Measurements from ENCODE around the gene PARP6. TPM values are rescaled to one million over a fixed set of nuclear protein-coding genes. Genes with fewer than 3 reads are reported as not detected.

The PARP6 gene
- total RNA-seq, 1 donor from 2014 or later, result 16.0 TPM

DNA sequence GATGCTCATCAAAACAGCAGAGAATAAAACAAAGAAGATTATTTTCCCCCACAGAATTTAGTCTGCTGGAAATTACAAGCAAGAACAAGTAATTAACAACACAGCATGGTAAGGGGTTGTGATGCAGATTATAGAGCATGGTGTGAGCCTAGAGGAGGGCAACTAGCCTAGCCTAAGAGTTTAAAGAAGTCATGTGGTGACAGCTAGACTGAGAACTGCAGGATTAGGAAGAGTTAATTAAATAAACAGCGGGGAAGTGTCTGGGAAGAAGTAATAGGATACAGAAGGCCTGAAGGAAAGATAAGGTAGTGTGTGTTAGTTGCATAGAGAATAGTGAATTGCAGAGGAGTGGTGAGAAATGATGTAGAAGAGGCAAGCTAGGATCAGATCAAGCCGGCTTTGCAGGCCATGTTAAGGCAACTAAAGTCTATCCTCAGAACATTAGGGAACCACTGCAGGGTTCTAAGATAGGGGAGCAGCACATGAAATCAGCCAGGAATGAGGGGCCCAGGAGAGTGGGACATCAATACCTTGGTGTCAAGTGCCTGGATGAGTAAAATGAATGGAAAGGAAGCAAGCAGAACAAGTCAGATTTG, 29.5 kb downstream of the PARP6 start:
- TF ChIP-seq, protein P1, sequence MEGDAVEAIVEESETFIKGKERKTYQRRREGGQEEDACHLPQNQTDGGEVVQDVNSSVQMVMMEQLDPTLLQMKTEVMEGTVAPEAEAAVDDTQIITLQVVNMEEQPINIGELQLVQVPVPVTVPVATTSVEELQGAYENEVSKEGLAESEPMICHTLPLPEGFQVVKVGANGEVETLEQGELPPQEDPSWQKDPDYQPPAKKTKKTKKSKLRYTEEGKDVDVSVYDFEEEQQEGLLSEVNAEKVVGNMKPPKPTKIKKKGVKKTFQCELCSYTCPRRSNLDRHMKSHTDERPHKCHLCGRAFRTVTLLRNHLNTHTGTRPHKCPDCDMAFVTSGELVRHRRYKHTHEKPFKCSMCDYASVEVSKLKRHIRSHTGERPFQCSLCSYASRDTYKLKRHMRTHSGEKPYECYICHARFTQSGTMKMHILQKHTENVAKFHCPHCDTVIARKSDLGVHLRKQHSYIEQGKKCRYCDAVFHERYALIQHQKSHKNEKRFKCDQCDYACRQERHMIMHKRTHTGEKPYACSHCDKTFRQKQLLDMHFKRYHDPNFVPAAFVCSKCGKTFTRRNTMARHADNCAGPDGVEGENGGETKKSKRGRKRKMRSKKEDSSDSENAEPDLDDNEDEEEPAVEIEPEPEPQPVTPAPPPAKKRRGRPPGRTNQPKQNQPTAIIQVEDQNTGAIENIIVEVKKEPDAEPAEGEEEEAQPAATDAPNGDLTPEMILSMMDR (conservative IDR thresholded peaks at IDR 0.05; ENCODE audit: low read depth, low read length), result no peak
- H3K4me3 ChIP-seq (ENCODE audit: low read depth, low read length), result no peak overlapping the region
- no peak for DNase-seq (ENCODE audit: low read depth)

DNA sequence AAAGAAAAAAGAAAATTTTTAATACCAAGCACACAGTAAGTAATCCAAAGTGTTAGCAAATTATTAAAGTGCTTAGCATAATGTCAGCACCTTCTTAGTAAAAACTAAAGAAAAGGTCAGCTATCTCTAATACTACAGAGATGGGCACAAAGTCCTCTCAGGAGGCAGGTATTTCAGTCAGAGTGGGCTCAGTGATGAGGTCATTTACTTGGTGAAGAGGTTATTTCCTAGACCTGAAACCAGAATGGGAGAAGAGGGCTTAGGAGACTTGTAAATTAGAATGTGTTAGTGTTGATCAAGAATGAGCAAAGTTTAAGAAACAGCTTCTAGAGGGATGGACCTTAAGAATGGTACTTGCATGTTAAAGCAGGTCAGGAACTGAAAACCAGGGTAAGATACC, 32.7 kb downstream of the PARP6 start:
- TF ChIP-seq, protein P1 (conservative IDR thresholded peaks at IDR 0.05; ENCODE audit: low read depth, low read length), result no peak
- H3K4me3 ChIP-seq (ENCODE audit: low read depth, low read length), result no peak overlapping the region
- no peak for DNase-seq (ENCODE audit: low read depth)

DNA sequence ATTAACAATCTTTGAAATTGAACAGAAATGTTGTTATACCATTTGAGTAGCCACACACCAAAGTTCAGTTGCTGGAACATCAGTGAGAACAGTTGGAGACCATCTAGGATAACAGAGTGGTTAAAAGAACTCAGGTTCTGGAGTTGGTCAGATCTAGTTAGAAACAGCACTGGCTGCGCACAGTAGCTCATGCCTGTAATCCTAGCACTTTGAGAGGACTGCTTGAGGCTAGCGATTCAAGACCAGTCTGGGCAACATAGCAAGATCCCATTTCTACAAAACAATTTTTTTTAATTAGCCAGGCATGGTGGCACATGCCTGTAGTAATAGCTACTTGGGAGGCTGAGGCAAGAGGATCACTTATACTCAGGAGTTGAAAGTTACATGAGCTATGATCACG, 33.8 kb downstream of the PARP6 start:
- no peak overlapping the region for H3K4me3 ChIP-seq (ENCODE audit: low read depth, low read length)
- DNase-seq (ENCODE audit: low read depth), result no peak
- TF ChIP-seq, protein P1 (conservative IDR thresholded peaks at IDR 0.05; ENCODE audit: low read depth, low read length), result no peak

DNA sequence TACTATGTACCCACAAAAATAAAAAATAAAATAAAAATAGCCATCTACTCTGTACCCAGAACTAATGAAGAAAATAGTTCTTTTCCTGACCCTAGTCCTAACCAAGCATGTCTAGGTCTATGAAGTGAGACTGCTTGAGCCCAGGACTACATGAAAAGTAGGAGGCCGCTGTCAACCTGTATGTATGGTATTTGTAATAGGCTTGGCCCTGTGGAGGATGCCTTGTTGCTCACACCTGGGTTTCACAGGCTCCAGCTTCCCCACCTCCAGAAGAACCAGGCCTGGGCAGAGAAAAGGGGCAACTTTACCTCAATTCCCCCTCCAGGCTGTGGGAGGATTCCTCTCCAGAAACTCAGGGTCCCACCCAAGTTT, 34.5 kb downstream of the PARP6 start:
- no peak overlapping the region for H3K4me3 ChIP-seq (ENCODE audit: low read depth, low read length)
- TF ChIP-seq, protein P1 (conservative IDR thresholded peaks at IDR 0.05; ENCODE audit: low read depth, low read length), result no peak
- DNase-seq (ENCODE audit: low read depth), result no peak

DNA sequence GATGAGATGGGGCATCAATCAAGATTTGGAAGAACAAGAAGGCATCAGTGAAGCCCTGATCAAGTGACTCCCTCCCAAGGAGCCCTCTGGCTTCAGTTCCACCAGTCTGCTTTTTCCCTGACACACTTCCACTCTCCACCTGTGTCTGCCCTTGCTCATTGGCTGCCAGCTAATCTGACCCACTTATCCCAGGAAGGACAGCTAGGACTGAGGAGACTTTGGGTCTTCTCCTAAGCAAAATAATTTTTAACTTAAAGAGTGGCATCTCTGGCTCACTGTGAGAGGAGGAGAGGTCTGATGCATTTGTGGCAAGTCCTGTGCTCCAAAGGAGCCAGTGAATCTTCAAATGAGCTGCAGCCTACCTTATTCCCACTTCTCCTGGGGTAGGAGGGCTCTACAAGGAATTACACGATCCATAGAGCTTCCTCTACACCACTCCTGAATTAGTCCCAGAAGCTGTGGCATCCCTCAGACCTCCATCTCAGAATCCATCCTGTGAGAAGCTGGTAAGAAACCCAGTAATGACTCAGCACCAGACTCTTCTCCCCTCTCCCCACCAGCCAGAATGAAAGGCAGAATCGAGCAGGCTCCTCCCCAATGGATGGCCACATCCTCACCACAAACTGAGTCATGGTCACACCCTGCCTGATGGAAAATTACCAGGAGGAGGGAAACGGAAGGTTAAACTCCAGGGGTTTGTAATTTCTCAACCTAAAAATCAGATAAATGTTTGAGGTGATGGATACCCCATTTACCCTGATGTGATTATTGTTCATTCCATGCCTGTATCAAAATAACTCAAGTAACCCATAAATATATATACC, 35.1 kb downstream of the PARP6 start:
- H3K4me3 ChIP-seq (ENCODE audit: low read depth, low read length), result peak overlapping the region; percentile 59
- TF ChIP-seq, protein P1 (conservative IDR thresholded peaks at IDR 0.05; ENCODE audit: low read depth, low read length), result no peak
- DNase-seq (ENCODE audit: low read depth), result peak; percentile 83

DNA sequence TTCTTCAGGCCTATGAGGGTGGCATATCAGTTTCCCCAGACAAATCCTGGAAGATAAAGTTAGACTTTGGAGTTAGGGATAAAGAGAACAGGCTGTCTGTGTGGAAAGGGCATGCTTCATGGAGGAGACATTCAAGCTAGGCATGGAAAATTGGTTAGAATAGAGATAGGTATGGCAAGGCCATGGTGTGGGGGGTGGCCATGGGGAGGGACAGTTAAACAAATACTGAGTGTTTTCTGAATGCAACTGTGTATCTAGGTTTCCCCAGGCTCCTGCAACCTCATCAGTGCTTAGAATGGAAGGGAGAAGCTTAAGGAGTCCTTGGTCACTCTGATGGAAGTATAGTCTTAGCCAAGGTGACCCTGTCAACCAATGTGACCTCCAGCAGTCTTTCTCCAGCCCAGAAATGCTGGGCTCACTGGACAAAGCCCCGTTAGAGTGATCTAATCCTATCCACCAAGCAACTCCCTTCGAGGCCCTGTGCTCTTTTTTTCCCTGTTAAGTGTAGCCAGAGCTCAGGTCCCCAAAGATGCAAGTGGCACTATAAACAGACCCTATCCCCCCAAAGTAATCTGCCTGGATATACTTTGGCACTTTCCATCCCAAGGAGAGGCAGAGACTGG, 35.9 kb downstream of the PARP6 start:
- TF ChIP-seq, protein P1 (conservative IDR thresholded peaks at IDR 0.05; ENCODE audit: low read depth, low read length), result no peak
- no peak for DNase-seq (ENCODE audit: low read depth)
- peak overlapping the region; percentile 59 for H3K4me3 ChIP-seq (ENCODE audit: low read depth, low read length)

Measured in epithelial cell of proximal tubule (primary cell).